ENCODE results near the gene STK25. TPM values are rescaled to one million over a fixed set of nuclear protein-coding genes. Genes with fewer than 3 reads are reported as not detected.

The STK25 gene
- total RNA-seq, 4 donors from 2014 or later = 407 to 555 (median 524) TPM

DNA sequence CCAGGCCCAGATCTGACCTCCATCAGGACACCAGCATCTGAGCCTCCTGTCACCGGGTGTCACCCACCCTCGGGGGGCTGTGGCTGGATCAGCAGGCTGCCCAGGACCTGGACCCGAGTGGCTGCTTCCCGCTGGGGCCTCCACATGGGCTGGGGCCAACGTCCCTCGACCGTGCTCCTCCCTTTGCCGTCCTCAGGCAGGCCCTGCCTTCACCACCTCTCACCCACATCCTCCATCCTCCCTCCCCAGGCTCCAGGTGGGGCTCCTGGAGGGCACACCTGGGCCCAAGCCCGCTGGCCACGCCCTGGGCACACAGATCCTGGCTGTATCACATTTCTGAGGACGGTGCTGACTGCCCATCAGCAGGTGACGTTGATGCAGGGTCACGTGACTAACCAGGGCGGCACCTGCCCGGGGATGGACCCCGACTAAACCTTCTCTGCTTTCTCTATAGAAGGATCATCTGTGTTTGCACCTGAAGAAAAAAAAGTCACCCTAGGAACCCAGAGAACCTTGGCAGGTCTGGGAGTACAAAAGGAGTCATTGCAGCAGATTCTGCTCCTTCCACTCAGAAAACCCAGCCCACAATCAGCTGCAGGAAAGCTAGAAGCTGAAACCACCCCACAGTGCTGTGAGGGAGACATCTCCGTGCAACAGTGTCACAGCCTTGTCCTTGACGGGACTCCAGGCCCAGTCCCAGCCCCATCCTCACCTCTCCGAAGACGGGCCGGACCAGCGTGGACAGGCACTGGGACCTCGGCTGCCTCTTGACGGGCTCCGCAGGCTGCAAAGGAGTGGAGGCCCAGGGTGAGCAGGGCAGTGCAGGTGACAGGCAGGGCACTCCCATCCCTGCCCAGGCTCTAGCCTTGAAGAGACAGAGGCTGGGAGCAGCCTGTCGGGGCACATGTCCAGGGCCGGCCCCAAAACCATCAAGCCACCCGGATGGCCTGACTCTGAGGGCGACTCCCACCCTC is 11.2 kb downstream of the STK25 start:
- ATAC-seq (no peak), DNase-seq (no peak)
- peaks cover 0 to 75% of the 10 kb centered on the region in 2 donors for H3K36me3 ChIP-seq
- H3K4me3 ChIP-seq = no peak overlapping the region
- no peak overlapping the region for H3K27ac ChIP-seq
- intact Hi-C loops (cut with DNase I; ENCODE audit: low total_unique reads) (no loop called here), in situ Hi-C loops (cut with MboI; ENCODE audit: low sequenced_read_pairs in 4 of 4) (no loop called here)
- TF ChIP-seq, protein P1, sequence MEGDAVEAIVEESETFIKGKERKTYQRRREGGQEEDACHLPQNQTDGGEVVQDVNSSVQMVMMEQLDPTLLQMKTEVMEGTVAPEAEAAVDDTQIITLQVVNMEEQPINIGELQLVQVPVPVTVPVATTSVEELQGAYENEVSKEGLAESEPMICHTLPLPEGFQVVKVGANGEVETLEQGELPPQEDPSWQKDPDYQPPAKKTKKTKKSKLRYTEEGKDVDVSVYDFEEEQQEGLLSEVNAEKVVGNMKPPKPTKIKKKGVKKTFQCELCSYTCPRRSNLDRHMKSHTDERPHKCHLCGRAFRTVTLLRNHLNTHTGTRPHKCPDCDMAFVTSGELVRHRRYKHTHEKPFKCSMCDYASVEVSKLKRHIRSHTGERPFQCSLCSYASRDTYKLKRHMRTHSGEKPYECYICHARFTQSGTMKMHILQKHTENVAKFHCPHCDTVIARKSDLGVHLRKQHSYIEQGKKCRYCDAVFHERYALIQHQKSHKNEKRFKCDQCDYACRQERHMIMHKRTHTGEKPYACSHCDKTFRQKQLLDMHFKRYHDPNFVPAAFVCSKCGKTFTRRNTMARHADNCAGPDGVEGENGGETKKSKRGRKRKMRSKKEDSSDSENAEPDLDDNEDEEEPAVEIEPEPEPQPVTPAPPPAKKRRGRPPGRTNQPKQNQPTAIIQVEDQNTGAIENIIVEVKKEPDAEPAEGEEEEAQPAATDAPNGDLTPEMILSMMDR (IDR thresholded peaks at IDR 0.05 in 4 of 5, conservative IDR thresholded peaks at IDR 0.05 in 1 of 5) = no peak
- TF ChIP-seq POLR2A (IDR thresholded peaks at IDR 0.05) = no peak
- peaks cover 29% of the 10 kb centered on the region in 2 donors for H3K4me1 ChIP-seq
- H3K27me3 ChIP-seq = no peaks in the 10 kb centered on the region
- H3K9me3 ChIP-seq = no peaks in the 10 kb centered on the region

DNA sequence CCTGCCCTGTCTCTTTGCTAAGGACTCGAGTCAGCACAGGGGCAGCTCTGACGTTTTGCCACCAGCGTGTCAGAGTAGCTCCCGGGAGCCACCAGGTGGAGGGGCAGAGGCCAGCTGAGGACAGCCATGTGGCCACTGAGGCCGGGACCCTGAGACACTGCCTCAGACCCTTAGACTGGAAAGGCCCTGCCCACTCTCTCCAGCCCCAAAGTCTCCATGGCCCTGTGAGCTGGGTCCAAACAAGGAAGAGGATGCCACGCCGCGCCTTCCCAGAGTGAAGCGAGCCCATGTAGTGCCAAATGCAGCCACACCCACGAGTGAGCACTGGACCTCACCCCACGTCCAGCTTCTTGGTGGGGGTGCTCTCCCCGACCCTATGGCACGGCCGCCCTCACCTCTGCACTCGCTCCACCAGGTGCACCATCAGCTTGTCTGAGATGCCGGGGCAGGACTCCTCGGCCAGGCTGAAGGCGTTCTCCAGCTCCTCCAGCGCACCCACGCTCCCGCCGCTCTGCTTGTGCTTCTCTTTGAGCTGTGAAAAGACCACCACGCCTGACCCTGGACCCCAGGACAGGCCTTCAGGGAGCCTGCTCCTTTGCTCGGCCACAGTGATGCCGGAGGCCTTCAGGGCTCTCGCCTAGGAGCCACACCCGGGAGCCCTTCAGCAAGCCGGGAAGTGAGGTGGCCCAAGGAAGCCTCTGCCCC is 12.2 kb downstream of the STK25 start:
- intact Hi-C loops (cut with DNase I; ENCODE audit: low total_unique reads) (no loop called here), in situ Hi-C loops (cut with MboI; ENCODE audit: low sequenced_read_pairs in 4 of 4) (no loop called here)
- Histone ChIP-seq H3K27me3 (no peaks in the 10 kb centered on the region), H3K4me3 (no peak overlapping the region), H3K36me3 (peaks cover 0 to 71% of the 10 kb centered on the region in 2 donors), H3K9me3 (no peaks in the 10 kb centered on the region), H3K27ac (no peak overlapping the region), H3K4me1 (peaks cover 19% of the 10 kb centered on the region in 2 donors)
- TF ChIP-seq, protein P1 (IDR thresholded peaks at IDR 0.05 in 4 of 5, conservative IDR thresholded peaks at IDR 0.05 in 1 of 5) = no peak
- no peak for TF ChIP-seq POLR2A (IDR thresholded peaks at IDR 0.05)
- DNase-seq = no peak
- no peak for ATAC-seq

- intact Hi-C loops (cut with DNase I; ENCODE audit: low total_unique reads) = no loop called here
- DNase-seq = no peak
- TF ChIP-seq, protein P1 (IDR thresholded peaks at IDR 0.05 in 4 of 5, conservative IDR thresholded peaks at IDR 0.05 in 1 of 5) = no peak
- TF ChIP-seq POLR2A (IDR thresholded peaks at IDR 0.05) = no peak
Measured at GRCh38 chr2:241495172-241496002, 13.0 kb downstream of the STK25 start.

GRCh38 chr2:241494311-241494908 is 14.0 kb downstream of the STK25 start:
- Histone ChIP-seq H3K9me3 (no peaks in the 10 kb centered on the region), H3K27me3 (no peaks in the 10 kb centered on the region), H3K4me1 (peaks cover 2 to 3% of the 10 kb centered on the region in 2 donors), H3K27ac (no peak overlapping the region), H3K36me3 (peaks cover 0 to 65% of the 10 kb centered on the region in 2 donors), H3K4me3 (no peak overlapping the region)
- no peak for ATAC-seq
- TF ChIP-seq POLR2A (IDR thresholded peaks at IDR 0.05) = no peak
- TF ChIP-seq, protein P1 (IDR thresholded peaks at IDR 0.05 in 4 of 5, conservative IDR thresholded peaks at IDR 0.05 in 1 of 5) = no peak
- intact Hi-C loops (cut with DNase I; ENCODE audit: low total_unique reads) = no loop called here
- no peak for DNase-seq
- in situ Hi-C loops (cut with MboI; ENCODE audit: low sequenced_read_pairs in 4 of 4) = no loop called here

More at GRCh38 chr2:241495172-241496002, 13.0 kb downstream of the STK25 start:
- ATAC-seq = no peak
- Histone ChIP-seq H3K4me1 (peaks cover 11% of the 10 kb centered on the region in 2 donors), H3K4me3 (no peak overlapping the region), H3K27me3 (no peaks in the 10 kb centered on the region), H3K9me3 (no peaks in the 10 kb centered on the region), H3K36me3 (peaks cover 0 to 65% of the 10 kb centered on the region in 2 donors), H3K27ac (no peak overlapping the region)
- in situ Hi-C loops (cut with MboI; ENCODE audit: low sequenced_read_pairs in 4 of 4) = no loop called here
